Hematopoietic multipotent progenitor cell treated with erythropoietin and hydrocortisone succinate and interleukin-3 and kit ligand, for 6 days (in vitro differentiated cells): ENCODE measurements around the gene SMAP2.
"Not testable (repeated sequence)": the region's sequence is repeated elsewhere in the genome, so short reads cannot be mapped to it uniquely, and the experiment has no call there.

Experiments
- DNase-seq: peaks from one replicate; pipeline ENCODE4 v3.0.0-alpha.2; 2015

SMAP2 gene

DNA sequence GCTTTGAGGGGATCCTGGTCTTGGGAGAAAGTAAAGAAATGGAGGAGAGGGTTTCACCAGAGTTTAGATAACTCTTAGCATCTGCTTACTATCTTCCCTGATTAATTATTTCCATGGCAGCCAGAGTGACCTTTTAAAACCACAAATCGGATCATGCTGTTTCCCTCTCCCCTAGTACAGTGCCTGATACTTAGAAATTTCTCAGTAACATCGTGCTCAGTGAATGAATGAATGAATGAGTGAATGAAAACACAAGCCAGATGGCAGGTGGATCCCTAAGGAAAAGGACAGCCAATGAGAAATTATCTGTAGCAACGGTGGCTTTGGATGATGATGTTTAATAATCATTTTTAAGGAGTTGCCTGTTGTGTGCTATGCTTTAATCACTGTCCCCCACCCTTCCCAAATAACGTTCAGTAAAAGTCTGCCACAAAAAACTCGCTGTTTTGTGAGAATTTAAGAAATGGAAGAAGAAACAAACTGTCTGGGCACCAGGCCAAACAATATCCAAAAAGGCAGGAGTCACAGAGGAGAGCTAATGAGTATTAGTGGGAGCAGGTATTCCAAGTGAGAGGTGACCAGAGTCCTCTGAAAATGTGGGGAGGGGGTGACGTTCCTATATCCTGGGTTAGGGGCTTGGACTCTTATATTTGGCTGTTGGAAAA, 737 bp upstream of the SMAP2 start:
- DNase-seq, result no peak

- no peak for DNase-seq
Observed at GRCh38 chr1:40377512-40377911, 4.0 kb downstream of the SMAP2 start.

DNA sequence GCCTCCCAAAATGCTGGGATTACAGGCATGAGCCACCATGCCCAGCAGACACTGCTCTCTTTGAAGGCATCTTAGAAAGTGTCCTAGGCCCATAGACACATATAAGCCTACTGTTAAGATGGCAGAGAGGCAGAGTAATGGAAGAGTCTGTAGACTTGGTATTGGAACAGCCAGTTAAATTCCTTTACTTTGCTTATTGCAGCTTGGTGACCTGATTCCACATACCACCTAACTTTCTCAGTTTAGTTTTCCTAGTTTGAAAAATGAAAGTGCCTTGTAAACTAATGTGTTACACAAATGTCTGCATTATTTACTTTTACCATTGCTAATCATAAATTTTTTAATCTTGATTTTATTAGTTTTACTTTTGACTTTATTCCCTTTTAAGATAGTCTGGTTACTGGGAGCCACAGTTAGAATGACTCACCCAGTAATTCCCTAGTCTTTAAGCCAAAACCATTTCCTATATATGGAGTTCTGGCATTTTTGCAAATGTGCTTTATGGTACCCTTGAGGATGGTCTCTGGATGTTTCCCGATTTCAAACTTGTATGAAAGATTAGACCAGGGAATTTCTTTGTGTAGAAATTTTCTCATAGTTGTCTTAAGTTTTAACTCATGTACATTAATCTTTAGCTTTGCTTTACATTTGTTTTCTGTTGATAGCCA, 6.4 kb downstream of the SMAP2 start:
- peak; percentile 4 for DNase-seq

DNA sequence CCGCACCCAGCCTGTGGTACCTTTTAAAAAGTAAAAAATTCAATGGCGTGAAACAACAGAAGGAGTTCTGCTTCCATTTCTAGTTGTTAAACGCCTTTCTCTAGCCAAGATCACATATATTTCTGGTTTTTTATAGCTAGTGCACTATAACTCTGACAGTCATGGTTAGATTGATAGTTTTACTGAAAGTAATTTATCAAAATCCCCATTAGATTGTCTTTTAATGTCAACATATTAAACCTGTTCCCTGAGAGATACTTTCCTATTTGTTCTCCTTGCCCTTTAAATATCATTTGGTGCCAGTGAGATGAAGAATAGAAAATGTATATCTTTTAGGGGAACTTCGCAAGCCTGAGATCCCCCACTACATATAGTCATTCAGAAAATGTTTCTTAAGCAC, 7.3 kb downstream of the SMAP2 start:
- no peak for DNase-seq

DNA sequence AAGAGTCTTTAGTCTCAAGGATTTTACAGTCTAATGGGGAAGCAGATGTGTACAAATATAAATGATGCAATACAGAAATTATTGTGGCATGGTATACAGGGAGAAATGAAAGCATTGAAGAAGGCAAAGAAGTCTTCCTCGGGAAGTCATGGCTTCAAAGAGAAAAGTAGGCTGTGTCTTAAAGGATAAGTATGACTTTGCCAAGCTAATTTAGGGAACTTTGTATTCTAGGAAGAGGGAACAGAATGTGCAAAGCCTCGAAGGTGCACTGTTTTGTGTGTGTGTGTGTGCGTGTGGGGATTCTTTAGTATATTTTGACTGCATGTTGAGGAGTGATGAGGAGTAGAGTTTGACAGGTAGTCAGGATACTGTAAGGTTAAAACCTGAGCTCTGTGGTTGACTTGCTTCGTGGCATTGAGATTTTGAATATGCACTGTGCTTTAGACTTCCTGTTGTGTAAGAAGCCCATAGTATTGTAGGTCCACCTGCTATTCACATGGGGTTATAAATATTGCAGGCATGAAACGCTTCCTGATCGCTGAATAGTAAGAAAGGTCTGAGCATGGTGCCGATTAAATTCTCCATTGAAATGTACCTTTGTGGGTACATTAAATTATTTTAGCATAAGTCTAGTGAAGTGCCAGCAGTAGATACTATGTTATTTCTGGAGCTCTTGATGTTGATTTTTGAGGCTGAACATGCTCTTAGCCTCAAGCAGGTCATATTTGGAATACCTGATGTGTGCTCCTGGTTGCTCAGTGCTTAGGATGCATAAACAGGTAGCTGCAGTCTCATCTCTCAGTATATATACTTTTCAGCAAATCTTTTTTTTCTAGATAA, 8.0 kb downstream of the SMAP2 start:
- peak; percentile 59 for DNase-seq

- no peak for DNase-seq
Observed at GRCh38 chr1:40382108-40382460, 8.6 kb downstream of the SMAP2 start.

DNA sequence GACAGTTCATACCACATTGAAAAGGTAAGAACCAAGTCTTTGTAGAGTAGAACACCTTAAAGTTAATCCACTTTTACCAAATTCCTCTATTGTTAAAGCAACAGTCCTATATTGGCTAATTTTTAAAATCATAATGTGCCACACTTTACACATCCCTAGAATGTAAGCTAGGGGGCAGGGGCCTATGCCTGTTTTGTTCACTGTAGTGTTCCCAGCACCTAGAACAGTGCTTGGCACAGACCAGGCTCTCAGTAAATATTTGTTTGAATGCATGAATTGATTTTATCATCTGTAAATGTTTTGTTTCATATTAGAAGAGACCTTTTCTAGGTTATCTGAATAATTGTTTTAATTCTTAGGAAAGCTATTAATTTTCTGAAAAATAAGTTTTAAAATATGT, 9.1 kb downstream of the SMAP2 start:
- DNase-seq, result peak; percentile 61

- DNase-seq, result peak; percentile 82
Observed at GRCh38 chr1:40383095-40383487, 9.6 kb downstream of the SMAP2 start.

DNA sequence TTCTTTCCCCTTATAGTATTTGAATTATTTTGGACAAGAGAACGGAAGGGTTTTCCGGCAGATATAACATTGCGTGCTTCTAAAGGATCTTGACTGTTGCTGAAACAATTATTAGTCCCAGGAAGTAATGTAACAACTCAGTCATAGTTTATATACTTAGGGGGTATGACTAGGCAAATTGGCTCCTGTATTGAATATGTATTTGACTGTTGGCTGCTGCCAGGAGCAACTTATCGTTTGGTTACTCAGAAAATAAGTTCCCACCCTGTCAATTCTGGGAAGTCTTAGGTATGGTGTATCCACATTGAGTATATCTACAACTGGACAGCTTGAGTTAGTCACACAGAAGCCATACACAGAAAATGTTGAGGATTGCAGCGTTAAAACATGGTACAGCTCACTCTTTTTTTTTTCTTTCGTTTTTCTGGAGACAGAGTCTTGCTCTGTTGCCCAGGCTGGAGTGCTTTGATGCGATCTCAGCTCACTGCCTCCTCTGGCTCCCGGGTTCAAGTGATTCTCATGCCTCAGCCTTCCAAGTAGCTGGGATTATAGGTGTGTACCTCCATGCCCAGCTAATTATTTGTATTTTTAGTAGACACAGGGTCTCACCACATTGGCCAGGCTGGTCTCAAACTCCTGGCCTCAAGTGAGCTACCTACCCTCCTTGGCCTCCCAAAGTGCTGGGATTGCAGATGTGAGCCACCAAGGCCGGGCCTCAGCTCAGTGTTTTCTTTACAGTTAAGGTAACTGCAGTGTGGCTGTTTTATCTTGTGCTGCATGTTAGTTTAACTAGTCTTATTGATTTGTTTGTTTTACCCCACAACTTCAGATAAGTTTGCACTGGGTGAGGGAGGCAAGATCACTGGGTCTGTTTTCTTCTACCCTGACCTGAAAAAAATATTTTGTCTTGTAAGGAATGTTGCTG, 10.2 kb downstream of the SMAP2 start:
- peak; percentile 96 for DNase-seq

- DNase-seq, result peak; percentile 79
Observed at GRCh38 chr1:40384413-40384762, 10.9 kb downstream of the SMAP2 start.

DNA sequence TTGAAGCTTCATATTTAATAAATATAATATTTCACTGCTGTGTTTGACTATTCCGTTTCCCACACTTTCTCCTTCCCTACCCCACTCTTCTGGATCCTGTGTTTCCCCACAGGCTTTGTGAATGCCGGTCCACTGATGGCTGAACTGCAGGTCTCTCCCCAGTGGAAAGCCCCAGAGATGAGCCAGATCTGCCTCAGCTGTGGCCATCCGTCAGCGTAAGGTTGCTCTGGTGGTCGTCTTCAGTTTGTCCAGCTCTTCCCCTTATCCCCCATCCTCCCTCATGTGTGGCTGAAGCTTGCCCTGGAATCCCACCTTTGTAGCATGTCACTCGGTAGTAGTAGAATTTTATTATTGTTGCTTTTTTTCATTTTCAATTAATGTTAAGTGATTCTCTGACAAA, 11.4 kb downstream of the SMAP2 start:
- no peak for DNase-seq

DNA sequence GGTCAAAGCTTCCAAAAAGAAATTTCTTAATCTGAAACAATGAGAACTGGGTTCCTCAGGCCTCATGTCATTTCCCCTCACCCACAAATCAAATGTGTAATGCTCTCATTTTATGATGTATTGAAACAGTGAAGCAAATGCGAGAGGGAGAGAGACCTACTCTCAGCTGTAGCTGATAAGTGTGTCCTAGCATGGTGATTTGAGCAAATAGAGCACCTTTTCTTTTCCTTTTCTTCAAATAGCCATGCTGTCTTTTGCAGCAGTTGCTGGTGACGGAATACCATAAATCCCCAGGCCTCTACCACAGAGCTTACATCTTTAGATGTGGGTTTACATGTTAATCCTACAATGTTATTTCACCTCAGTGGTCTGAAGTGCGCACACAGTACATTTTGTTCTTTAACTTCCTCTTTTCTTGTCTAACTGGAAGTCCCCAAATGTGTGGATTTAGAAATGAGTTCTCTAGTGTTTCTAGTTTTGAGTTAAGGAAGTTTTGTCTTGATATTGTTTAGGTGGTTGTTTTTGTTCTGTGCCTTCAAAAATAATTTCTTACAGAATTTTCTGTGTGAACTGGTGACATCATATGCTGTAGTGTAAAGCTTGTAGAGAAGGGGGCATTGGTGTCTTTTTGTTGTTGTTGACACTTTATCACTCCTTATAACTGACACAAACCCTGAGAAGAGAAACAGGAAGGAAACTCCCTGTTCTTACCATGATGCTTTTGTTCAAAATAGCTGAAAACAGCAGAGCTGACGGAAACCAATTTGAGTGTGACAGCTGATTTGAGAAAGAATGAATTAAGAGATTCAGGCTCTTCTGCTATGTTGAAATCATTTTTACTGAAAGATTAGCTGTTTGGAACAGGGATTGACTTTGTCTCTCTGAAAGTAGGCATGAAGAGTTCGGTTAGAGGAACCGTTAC, 12.2 kb downstream of the SMAP2 start:
- peak; percentile 83 for DNase-seq

- no peak for DNase-seq
Observed at GRCh38 chr1:40386359-40386723, 12.8 kb downstream of the SMAP2 start.

DNA sequence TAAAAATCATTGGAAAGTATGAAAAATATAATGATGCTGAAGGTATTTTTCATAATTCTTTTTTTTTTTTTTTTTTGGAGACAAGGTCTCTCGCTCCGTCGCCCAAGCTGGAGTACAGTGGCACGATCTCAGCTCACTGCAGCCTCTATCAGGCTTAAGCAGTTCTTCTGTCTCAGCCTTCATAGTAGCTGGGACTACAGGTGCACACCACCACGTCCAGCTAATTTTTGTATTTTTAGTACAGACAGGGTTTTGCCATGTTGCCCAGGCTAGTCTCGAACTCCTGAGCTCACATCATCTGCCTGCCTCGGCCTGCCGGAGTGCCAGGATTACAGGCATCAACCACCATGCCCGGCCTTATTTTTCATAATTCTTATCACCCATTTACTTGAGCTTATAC, 13.3 kb downstream of the SMAP2 start:
- DNase-seq, result no peak

DNA sequence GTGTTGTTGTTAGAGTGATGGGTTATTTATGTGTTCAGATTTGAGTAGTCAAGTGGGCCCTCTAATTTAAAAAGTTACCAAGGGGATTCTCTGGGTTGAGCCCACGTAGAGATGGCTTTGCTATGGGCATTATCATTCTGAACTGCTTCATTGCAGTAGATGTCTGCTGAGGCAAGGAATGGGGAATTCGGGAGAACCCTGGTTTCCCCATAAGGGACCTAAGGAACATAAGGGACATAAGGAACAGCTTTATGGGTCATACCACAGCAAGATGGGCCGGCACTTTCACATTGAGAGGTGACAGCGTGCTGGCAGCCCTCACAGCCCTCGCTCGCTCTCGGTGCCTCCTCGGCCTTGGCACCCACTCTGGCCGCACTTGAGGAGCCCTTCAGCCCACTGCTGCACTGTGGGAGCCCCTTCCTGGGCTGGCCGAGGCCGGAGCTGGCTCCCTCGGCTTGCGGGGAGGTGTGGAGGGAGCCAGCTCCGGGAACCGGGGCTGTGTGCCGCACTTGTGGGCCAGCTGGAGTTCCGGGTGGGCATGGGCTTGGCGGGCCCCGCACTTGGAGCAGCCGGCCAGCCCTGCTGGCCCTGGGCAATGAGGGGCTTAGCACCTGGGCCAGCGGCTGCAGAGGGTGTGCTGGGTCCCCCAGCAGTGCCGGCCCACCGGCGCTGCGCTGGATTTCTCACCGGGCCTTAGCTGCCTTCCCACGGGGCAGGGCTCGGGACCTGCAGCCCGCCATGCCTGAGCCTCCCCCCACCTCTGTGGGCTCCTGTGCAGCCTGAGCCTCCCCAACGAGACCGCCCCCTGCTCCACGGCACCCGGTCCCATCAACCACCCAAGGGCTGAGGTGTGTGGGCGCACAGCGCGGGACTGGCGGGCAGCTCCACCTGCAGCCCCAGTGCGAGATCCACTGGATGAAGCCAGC, 14.1 kb downstream of the SMAP2 start:
- DNase-seq, result not testable (repeated sequence)

DNA sequence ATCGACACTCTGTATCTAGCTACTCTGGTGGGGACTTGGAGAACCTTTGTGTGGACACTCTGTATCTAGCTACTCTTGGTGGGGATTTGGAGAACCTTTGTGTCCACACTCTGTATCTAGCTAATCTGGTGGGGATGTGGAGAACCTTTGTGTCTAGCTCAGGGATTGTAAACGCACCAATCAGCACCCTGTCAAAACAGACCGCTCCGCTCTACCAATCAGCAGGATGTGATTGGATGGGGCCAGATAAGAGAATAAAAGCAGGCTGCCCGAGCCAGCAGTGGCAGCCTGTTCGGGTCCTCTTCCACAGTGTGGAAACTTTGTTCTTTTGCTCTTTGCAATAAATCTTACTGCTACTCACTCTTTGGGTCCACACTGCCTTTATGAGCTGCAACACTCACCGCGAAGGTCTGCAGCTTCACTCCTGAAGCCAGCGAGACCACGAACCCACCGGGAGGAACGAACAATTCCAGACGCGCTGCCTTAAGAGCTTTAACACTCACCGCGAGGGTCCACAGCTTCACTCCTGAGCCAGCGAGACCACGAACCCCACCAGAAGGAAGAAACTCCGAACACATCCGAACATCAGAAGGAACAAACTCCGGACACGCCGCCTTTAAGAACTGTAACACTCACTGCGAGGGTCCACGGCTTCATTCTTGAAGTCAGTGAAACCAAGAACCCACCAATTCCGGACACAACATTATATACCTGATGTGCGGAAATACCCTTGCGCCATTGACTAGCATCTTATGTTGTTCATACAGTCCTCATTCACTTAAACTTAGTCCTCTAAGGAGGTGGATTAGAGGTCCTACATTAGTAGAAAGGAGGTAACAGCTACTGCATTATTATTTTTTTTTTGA, 15.2 kb downstream of the SMAP2 start:
- peak; percentile 49 for DNase-seq

DNA sequence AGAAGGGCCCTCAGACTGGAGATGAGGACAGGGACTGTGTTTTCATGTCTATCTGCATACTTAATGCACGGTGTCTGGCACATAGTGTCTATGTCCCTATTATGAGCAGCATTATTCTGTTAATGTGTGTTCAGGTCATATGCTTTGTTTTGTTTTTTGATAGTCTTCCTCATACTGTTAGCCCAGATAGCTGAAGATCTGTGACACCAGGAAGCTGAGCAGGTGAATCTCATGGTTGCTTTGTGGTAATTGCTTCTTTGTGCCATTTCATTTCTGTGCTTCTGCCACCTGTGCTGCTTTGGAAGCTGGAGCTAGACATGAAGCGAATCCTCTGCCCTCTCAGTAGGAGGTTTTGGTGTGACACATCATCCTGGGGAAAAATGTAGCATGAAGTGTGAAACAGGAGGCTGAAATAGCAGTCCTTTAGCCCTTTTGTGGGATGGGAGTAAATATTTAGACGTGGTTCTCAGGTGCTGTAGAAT, 15.8 kb downstream of the SMAP2 start:
- DNase-seq, result no peak

GRCh38 chr1:40389871-40390560, 16.5 kb downstream of the SMAP2 start:
- DNase-seq, result no peak

- no peak for DNase-seq
Observed at GRCh38 chr1:40390857-40391256, 17.3 kb downstream of the SMAP2 start.
